HG03097 (cell line): ENCODE measurements around the gene CLDN11.

Source experiments
- ATAC-seq: cut with Tn5 transposase; IDR thresholded peaks from one replicate; pipeline ENCODE4 v1.9.1; 2021; ENCODE audit not compliant: unreplicated experiment, low FRiP score

The CLDN11 gene

DNA sequence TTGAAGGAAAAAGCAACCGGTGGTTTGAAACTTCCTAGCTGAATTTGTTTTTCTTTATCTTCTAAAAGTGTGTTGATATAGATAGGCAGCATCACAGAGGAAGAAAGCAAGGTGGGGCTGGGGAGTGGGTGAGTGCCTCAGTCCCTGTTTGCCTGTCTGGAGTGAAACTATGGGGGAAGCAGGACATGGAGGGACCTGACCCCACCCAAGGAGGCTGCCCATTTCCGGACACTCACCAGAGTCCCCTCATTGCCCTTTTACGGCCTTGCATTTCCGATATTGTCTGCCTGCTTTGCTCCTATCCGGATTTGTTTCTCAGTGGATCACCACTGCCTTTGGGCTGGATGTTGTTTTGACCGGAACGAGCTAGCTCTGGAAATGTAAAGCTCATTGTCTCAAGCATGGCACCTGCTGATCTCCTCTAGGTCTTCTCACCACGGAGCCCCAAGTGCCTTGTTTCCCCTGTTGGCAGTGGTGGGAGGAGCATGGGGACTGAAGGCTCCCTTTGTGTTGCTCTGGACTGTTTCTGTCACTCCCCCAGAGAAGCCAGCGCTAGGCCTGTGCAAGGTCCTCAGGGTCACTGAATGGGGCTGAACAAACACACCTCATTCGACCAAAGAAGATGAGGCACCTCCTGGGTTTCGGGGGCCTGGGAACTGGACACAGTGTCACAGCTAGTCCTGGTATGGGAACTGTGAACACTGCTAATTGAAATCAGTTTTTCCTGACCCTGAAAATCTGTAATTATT, 7.0 kb downstream of the CLDN11 start:
- no peak for ATAC-seq

DNA sequence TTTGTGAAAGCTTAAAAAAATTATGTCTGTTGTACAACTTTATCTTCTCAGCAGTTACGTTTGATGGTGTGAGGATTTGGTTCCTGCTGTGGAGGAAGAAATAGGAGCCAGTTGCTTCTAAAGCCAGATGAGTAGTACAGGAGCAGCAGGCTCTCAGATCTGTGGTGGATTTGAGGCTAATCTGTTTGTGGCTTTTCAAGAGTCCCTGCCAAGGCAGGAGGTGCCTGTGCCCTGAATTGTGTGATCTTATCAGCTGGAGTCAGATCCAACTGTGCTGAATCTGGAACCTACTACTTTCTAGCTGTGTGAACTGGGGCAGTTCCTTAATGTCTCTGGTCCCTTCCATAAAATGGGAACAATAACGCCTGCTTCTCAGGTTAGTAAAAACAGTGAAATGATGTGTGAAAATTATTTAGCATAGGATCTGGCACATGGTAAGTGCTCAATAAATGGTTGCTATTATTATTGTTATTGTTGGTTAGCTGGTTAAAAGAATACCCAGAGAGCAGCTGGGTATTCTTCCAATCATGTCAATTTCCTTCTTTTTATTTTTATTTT, 7.7 kb downstream of the CLDN11 start:
- ATAC-seq = no peak

GRCh38 chr3:170428095-170428494, 9.4 kb downstream of the CLDN11 start:
- ATAC-seq = no peak

DNA sequence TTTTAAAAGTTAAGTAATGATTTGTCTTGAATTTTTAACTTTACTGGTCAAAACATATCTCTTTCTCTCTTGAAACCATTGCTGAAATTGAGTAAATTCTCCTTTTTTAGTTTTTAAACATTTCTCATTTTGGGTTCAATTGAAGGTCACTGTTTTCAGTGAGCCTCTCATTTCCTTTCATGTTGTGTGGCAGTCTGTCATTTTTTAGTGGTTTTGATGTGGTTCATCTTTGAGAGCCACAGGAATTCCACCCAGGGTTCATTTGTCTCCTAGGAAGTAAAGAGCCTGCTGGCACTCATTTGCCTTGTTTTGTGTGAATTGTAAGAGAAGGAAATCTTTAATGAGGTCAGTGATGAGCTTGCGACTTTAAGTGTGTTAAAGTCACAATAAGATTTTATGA, 10.4 kb downstream of the CLDN11 start:
- ATAC-seq = no peak

DNA sequence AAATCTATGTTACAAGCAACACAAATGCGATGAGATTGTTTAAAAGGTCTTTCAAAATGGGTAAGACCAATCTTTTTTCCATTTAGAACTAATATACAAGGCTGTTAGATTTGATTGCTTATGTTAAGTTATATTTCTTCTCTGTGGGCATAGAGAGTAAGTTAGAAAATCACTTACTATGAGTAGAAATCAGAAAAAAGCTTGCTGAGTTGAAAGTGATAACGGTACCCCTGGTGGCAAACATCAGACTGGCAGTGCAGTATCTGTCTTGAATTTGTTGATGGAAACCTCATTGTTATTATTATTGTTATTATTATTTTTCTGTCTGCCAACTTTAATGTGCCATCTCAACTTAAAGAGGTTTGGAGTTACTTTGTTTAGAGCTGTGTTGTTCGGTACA, 12.4 kb downstream of the CLDN11 start:
- no peak for ATAC-seq

DNA sequence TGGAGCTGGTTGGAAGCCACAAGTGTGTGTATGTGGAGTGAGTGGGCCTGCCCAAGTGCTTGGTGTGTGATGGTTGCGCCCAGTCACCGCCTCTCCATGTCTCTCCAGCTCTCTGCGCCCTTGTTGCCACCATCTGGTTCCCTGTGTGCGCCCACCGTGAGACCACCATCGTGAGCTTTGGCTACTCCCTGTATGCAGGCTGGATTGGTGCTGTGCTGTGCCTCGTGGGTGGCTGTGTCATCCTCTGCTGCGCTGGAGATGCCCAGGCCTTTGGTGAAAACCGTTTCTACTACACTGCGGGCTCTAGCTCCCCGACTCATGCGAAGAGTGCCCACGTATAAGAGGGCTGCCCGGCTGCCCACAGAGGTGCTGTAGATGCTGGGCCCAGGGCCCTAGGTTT, 13.7 kb downstream of the CLDN11 start:
- ATAC-seq = no peak

DNA sequence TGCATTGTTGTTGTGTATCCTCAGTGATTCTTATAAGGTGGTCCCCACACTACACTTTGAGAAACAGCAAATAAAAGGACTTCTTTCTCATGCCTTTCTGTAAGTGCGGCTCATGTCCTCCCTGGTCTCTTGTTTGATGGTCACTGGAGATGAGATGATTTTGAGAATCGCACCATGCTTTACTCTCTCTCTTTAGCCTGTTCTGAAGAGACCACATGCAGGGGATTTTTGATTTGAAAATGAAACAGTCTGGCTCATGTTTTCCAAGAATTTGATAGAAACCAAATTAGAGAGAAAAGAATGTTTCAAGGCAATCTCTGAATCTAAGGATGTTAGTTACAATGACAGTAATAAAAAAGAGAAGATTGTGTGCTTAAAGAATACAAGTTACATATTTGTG, 18.0 kb downstream of the CLDN11 start:
- ATAC-seq = no peak

DNA sequence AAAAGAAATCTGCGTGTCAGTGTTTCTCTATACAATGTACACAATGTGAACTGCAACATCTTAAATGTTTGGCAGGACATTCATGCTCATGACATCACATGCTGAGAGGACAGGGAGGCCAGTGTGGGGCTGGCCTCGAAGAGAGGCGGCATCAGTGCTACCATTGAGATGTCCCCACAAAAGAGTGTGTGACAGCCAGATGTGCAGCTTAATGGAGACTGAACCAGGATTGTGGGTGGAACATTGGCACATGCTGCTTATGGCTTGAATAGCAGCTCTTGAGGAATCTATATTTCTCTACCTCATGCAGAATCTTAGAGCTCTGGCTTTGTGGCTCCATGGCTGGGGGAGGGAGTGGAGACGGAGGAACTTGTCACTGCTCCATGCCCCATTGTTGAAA, 18.5 kb downstream of the CLDN11 start:
- no peak for ATAC-seq

DNA sequence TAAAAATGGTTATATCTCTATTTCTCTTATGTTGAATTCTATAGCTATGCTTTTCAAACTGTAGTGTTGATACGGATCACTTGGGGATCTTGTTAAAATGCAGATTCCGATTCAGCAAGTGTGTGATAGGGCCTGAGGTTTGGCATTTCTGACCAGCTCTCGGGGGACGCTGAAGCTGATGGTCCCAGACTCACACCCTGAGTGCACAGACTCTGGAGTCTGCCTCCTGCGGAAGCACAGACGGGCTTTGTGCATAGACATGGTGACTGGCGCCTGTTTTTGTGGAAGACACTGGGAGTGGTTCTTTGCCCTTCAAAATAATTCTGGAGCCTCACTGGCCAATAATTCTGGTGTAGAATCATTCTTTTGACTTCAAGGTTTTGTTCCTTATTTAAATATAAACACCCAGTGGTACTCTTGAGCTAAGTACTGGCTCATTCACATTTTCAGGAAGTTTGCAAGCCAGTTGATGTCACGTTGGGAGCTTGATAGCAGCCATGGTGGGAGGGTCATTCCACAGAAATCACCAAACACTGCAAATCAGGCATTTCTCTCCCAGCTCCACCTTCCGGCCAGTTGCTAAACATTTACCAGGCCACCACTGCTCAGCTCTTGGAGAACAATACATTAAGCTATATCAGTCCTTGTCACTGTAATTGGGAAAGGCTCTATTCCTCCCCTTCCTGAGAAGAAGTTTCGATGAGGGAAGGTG, 19.2 kb downstream of the CLDN11 start:
- no peak for ATAC-seq

- no peak for ATAC-seq
These were observed 20.2 kb downstream of the CLDN11 start for GRCh38 chr3:170438836-170439235.

DNA sequence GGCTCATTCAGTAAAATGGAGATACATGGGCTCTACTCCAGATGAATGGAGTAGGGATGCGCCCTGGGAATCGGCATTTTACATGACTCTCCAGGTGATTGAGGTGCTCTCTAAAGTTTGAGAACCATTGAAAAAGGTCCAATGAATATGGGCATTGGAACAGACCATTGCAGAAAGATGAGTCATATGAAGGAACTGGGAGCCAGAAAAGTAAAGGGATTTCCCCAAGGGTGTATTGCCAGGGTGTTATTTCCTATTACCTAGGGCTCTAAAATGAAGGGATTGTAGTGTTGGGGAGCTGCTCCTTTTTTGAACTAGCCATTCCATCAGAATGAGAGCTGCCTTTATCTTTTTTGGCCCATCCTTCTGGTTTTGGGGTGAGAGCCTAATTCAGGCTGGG, 21.7 kb downstream of the CLDN11 start:
- no peak for ATAC-seq

- no peak for ATAC-seq
These were observed 22.7 kb downstream of the CLDN11 start for GRCh38 chr3:170441412-170441811.

GRCh38 chr3:170442947-170443346, 24.3 kb downstream of the CLDN11 start:
- ATAC-seq = no peak

DNA sequence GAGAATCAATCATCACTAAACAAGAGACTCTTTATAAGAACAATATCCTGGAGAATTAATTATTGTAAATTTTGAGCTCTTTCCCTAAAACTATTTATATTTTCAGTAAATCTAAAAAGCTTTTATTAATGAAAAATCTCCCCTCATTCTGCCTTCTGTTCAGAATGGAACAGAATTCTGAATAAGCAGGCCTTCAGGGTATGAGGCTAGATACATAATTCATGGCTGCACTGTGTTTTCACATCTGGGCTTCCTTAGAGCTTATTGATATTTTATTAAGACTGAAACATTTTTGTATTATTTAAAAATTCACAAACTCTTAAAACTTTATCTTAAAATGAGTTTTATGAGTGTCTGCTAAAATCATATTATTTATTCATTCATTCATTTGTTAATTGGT, 24.8 kb downstream of the CLDN11 start:
- no peak for ATAC-seq

DNA sequence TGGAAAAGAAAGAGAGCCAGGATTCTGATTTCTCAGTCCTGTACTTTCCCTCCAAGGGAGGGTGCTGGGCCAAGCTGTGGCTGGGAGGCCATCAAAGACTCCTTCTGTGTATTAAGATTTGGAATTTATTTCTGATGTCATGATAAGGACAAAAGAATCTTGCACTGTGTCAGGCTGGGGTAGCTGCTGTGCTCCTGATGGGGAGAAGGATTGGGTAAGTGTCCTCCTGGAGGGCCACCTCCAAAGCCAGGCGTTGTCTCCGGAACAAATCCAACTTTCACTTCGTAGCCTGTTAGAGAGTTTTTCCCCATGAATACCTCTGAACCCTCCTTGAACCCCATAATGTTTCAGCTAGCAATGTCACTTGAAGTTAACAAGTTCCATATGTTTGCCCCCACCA, 29.9 kb downstream of the CLDN11 start:
- ATAC-seq = no peak

GRCh38 chr3:170450039-170450438, 31.4 kb downstream of the CLDN11 start:
- no peak for ATAC-seq

GRCh38 chr3:170454509-170454908, 35.8 kb downstream of the CLDN11 start:
- no peak for ATAC-seq

GRCh38 chr3:170458285-170458684, 39.6 kb downstream of the CLDN11 start:
- no peak for ATAC-seq

DNA sequence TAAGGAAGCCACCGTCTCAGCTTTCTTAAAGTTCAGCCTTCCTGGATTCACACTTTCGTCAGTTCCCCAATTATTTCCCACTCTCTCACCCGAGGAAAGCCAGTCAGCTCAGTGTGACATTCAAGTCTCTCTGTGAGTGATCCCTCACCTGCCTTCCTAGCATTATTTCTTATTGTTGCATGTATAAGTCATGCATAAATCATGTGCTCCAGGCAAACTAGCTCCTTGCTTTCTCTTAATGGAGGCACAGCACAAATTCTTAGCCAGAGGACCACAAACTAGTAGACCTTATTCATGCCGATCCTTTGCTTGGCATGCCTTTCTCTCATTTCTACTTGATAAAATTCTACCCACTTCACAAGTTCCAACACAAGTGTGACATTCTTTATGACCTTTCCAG, 44.3 kb downstream of the CLDN11 start:
- ATAC-seq = no peak

GRCh38 chr3:170465955-170466354, 47.3 kb downstream of the CLDN11 start:
- no peak for ATAC-seq

DNA sequence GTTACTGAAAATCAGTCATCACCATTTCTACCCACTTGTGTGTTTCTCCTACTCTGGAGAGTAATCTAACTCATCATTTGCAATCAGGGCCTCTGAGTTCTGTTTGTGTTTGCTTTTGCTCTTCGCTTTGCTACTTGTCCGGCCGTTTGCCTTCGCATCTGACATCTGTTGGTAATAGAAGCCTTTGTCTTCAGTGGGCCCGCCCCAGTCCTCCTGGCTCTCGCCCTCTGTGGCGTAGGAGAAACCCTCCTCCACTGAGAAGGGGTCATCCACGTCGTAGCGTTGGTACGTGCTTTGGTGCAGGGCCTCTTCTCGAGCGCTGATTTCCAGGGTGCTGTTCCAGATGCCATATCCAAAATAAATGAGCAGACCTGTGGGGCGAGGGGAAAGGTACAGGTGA, 48.3 kb downstream of the CLDN11 start:
- no peak for ATAC-seq

- ATAC-seq = no peak
These were observed 49.0 kb downstream of the CLDN11 start for GRCh38 chr3:170467571-170468147.
